ENCODE results near the gene RNASE12. TPM values are rescaled to one million over a fixed set of nuclear protein-coding genes. Genes with fewer than 3 reads are reported as not detected.

RNASE12 gene
- total and polyA plus RNA-seq, 2 experiments from 2014 or later = not detected

- H3K27me3 ChIP-seq = no peaks in the 10 kb centered on the region
- H3K9me3 ChIP-seq (ENCODE audit: low read depth) = no peaks in the 10 kb centered on the region
- H3K27ac ChIP-seq = no peak overlapping the region
- no peaks in the 10 kb centered on the region for H3K36me3 ChIP-seq (replicated peaks; ENCODE audit: insufficient read depth, low read depth)
- H4K20me1 ChIP-seq (ENCODE audit: insufficient read depth, poor library complexity, severe bottlenecking) = no peaks in the 10 kb centered on the region
- DNase-seq (ENCODE audit: low spot score) = no peak
- no peaks in the 10 kb centered on the region for H3K9me2 ChIP-seq (replicated peaks; ENCODE audit: insufficient read depth)
- no peak for TF ChIP-seq EZH2 (IDR thresholded peaks at IDR 0.05; ENCODE audit: borderline replicate concordance)
- TF ChIP-seq EZH2phosphoT487 (IDR thresholded peaks at IDR 0.05; ENCODE audit: low read depth, severe bottlenecking, unreplicated experiment) = no peak
- H3K4me2 ChIP-seq = no peak overlapping the region
- no peak overlapping the region for H3K4me3 ChIP-seq
- 93% methylated on average over 3 of the region's 3 CpGs for WGBS (ENCODE audit: low lambda C conversion rate, missing lambda C conversion rate)
- H3K79me2 ChIP-seq = no peaks in the 10 kb centered on the region
- no peak overlapping the region for H2AFZ ChIP-seq
- H3K4me1 ChIP-seq (ENCODE audit: insufficient read depth) = peaks cover under 1% of the 10 kb centered on the region
Observed at GRCh38 chr14:20551606-20552005, 39.6 kb downstream of the RNASE12 start.

GRCh38 chr14:20550926-20551325 lies 40.2 kb downstream of the RNASE12 start:
- DNase-seq (ENCODE audit: low spot score) = no peak
- Histone ChIP-seq H3K9me3 (ENCODE audit: low read depth) (no peaks in the 10 kb centered on the region), H3K27me3 (no peaks in the 10 kb centered on the region), H2AFZ (no peak overlapping the region), H3K4me3 (no peak overlapping the region), H3K4me2 (no peak overlapping the region), H3K79me2 (no peaks in the 10 kb centered on the region), H3K27ac (no peak overlapping the region), H3K9me2 (replicated peaks; ENCODE audit: insufficient read depth) (no peaks in the 10 kb centered on the region), H3K4me1 (ENCODE audit: insufficient read depth) (peaks cover 7% of the 10 kb centered on the region), H3K36me3 (replicated peaks; ENCODE audit: insufficient read depth, low read depth) (no peaks in the 10 kb centered on the region), H4K20me1 (ENCODE audit: insufficient read depth, poor library complexity, severe bottlenecking) (no peaks in the 10 kb centered on the region)
- WGBS (ENCODE audit: low lambda C conversion rate, missing lambda C conversion rate) = 95% methylated on average over 2 of the region's 2 CpGs
- no peak for TF ChIP-seq EZH2 (IDR thresholded peaks at IDR 0.05; ENCODE audit: borderline replicate concordance)
- no peak for TF ChIP-seq CTCF (IDR thresholded peaks at IDR 0.05; ENCODE audit: poor library complexity)
- TF ChIP-seq EZH2phosphoT487 (IDR thresholded peaks at IDR 0.05; ENCODE audit: low read depth, severe bottlenecking, unreplicated experiment) = no peak

- Histone ChIP-seq H3K36me3 (replicated peaks; ENCODE audit: insufficient read depth, low read depth) (no peaks in the 10 kb centered on the region), H3K27me3 (no peaks in the 10 kb centered on the region), H3K9me3 (ENCODE audit: low read depth) (no peaks in the 10 kb centered on the region), H2AFZ (no peak overlapping the region), H3K4me3 (no peak overlapping the region), H3K79me2 (no peaks in the 10 kb centered on the region), H3K4me1 (ENCODE audit: insufficient read depth) (peaks cover 7% of the 10 kb centered on the region), H3K9me2 (replicated peaks; ENCODE audit: insufficient read depth) (no peaks in the 10 kb centered on the region), H3K27ac (no peak overlapping the region), H4K20me1 (ENCODE audit: insufficient read depth, poor library complexity, severe bottlenecking) (no peaks in the 10 kb centered on the region), H3K4me2 (no peak overlapping the region)
- 91% methylated on average over 10 of the region's 10 CpGs for WGBS (ENCODE audit: low lambda C conversion rate, missing lambda C conversion rate)
- DNase-seq (ENCODE audit: low spot score) = no peak
- no peak for TF ChIP-seq EZH2phosphoT487 (IDR thresholded peaks at IDR 0.05; ENCODE audit: low read depth, severe bottlenecking, unreplicated experiment)
- no peak for TF ChIP-seq CTCF (IDR thresholded peaks at IDR 0.05; ENCODE audit: poor library complexity)
- no peak for TF ChIP-seq EZH2 (IDR thresholded peaks at IDR 0.05; ENCODE audit: borderline replicate concordance)
Observed at GRCh38 chr14:20548414-20549158, 42.6 kb downstream of the RNASE12 start.

GRCh38 chr14:20546877-20547276 lies 44.3 kb downstream of the RNASE12 start:
- Histone ChIP-seq H4K20me1 (ENCODE audit: insufficient read depth, poor library complexity, severe bottlenecking) (no peaks in the 10 kb centered on the region), H3K9me3 (ENCODE audit: low read depth) (no peaks in the 10 kb centered on the region), H3K4me1 (ENCODE audit: insufficient read depth) (peaks cover 7% of the 10 kb centered on the region), H2AFZ (peak overlapping the region; percentile 11), H3K36me3 (replicated peaks; ENCODE audit: insufficient read depth, low read depth) (no peaks in the 10 kb centered on the region), H3K27ac (peak overlapping the region; percentile 68), H3K4me2 (no peak overlapping the region), H3K4me3 (no peak overlapping the region), H3K79me2 (no peaks in the 10 kb centered on the region), H3K9me2 (replicated peaks; ENCODE audit: insufficient read depth) (no peaks in the 10 kb centered on the region), H3K27me3 (no peaks in the 10 kb centered on the region)
- TF ChIP-seq CTCF (IDR thresholded peaks at IDR 0.05; ENCODE audit: poor library complexity) (no peak), EZH2 (IDR thresholded peaks at IDR 0.05; ENCODE audit: borderline replicate concordance) (no peak), EZH2phosphoT487 (IDR thresholded peaks at IDR 0.05; ENCODE audit: low read depth, severe bottlenecking, unreplicated experiment) (no peak)
- 38% methylated on average over 3 of the region's 3 CpGs for WGBS (ENCODE audit: low lambda C conversion rate, missing lambda C conversion rate)
- peak; percentile 77 for DNase-seq (ENCODE audit: low spot score)

Measured in hepatocyte (in vitro differentiated cells).